ENCODE measurements around the gene SLC2A4RG.

Gene SLC2A4RG

DNA sequence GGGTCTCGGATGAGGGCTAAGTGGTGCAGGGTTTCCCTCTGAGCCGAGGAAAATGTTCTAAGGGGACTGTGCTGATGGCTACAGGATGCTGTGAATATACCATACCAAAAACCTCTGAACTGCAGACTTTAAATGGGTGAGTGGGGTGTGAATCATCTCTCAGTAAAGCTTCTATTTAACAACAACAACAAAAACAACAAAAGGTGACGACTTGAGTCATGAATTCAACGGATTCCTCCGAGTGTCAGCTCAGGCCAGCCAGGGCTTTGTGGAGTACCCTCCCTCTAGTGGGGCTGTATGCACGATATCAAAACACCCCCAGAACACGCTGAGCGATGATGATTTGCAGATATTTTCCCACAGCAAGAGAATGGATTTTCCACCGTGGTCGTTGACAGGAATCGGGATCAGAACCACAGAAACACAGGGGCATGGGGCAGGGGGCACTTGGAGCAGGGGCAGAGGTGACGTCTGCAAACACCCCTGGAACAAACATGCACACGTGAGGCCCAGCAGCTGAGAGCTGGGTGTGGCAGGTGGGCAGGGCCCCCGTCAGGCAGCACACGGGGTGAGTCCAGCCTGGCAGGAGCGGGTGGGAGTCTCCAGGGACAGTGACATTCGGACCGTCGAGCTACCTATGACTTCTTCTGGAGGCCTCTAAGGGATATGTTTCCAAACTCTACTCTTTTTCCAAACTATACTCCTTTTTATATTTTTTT lies 38.6 kb downstream of the SLC2A4RG start:
- DNase-seq (ENCODE audit: low spot score): no peak

DNA sequence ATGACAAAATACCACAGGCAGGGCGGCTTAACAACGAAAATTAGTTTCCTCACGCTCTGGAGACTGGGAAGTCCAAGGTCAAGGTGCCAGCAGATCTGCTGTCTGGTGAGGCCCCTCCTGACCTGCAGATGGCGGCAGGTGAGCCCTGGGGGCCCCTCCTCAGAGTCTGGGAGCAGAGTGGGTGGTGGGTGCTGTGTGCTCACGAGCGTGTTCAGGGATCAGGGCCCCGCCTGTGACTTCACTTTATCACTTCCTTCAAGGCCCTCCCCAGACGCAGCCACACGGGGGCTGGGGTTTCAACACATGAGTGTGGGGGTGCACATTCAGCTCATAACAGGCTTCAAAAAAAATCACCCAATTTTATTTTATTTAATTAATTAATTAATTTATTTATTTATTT lies 39.3 kb downstream of the SLC2A4RG start:
- DNase-seq (ENCODE audit: low spot score): no peak

DNA sequence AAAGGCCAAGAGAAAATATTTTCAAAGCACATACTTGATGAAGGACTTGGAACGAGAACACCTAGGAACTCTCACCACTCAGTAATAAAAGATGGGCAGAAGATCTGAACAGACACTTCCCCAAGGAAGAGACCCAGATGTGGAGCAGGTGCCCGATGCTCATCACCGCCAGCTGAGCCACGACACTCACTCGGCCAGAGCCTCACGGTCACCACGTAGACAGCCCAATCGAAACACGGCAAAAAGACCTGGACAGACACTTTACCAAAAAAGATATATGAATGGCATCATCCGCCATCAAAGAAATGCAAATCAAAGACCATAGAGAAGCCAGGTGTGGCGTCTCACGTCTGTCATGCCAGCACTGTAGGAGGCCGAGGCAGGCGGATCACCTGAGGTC lies 41.6 kb downstream of the SLC2A4RG start:
- DNase-seq (ENCODE audit: low spot score): peak; percentile 4

DNA sequence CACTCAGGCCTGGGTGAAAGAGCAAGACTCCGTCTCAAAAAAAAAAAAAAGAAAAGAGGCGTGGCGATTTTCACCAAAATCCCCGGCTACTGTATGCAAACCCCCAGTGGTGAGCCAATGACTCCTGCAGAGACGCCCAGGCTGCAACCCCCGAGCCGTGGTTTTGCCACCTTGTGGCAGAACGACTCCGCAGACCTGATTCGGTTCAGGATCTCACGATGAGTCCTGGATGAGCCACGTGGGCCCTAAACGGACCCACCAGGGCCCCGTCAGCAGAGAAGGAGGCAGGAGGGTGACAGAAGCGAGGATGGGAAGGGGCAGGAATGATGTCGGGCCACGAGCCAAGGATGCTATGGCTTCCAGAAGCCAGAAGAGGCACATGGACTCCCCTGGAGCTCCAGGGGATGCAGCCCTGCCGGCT lies 42.5 kb downstream of the SLC2A4RG start:
- DNase-seq (ENCODE audit: low spot score): peak; percentile 62

DNA sequence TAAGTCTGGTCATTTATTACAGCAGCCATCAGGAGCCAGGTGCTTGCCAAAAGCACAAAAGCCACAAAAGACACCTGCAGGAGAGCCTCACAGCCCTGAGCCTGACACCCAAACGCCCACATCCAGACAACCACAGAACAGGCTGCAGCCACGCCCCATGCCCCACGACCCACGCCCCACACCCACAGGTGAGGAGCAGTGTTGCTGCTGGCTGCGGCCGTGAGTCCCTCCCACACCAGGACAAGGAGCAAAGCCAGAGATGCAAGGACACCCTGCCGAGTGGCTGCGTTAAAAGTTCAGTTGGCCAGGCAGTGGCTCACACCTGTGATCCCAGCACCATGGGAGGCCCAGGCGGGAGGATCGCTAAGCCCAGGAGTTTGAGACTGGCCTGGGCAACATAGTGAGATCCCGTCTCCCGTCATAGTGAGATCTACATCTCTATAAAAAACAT lies 43.0 kb downstream of the SLC2A4RG start:
- DNase-seq (ENCODE audit: low spot score): no peak

DNA sequence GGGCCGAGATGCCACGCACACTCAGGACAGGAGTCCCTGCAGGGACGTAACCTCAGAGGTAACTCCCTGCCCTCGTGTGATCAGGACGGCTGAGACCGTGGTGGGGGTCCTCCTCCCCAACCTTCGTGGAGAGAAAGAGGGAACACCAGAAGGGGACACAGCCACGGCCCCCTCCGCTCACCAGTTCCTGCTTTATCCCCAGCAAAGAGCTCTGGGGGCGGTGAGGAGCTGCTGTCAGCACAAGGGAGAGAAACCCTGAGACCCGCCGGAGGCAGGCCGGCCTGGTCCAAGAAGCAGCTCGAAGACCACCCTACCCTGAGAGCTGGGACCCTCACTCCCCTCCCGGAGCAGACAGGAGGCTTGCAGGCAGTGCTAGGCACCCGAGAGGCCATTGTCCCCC lies 44.4 kb downstream of the SLC2A4RG start:
- peak; percentile 14 for DNase-seq (ENCODE audit: low spot score)

DNA sequence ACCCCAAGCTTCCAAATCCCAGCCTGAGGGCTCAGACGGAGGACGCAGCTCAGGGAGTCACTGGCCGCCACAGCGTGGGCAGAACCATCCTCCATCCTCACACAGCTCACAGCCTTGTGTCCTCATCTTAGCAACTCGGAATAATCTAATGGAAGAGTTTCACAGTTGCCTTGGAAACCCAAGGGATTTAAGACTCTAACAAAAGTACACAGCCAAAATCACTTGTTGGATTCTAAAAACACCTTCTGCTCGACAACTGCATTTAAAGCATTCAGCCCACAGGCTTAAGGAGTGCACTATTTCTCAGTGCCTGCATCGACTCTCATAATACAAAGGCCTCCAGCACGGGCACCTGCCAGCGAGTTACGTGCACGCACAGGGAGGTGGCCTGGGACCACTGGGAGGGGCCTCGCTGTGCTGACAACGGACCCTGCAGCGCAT lies 46.1 kb downstream of the SLC2A4RG start:
- DNase-seq (ENCODE audit: low spot score): peak; percentile 8

DNA sequence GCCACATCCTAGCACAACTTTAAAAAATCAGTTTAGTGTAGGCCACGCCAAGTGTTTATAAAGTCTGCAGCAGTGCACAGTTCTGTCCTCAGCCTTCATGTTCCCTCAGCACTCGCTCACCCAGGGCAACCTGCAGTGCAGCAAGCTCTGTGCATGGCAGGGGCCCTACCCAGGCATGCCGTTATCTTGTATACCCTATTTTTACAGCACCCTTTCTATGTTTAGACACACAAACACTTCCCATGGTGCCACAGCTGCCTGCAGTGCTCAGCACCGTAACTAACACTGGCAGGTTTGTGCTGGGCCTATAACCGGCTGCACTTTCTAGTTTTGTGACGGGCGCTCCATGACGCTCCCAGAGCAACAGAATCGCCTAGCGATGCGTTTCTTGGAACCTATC lies 47.7 kb downstream of the SLC2A4RG start:
- DNase-seq (ENCODE audit: low spot score): no peak

DNA sequence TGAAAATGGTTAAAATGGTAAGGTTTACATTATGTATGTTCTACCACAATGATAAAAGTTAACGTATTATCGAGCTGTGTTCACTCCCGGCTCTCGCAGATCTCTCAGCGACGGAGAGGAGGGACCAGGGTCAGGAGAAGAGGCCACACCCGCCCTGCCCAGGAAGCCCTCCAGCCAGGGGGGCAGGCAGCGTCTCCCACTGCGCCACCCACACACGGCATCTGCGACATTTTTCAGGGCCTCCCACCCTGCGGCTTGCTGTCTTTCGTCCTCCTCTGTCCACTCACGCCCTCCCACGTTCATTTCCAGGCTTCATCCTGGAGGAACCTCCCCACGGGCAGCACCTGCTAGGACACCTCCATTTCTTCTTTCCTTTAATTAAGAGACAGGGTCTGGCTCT lies 48.2 kb downstream of the SLC2A4RG start:
- DNase-seq (ENCODE audit: low spot score): no peak

DNA sequence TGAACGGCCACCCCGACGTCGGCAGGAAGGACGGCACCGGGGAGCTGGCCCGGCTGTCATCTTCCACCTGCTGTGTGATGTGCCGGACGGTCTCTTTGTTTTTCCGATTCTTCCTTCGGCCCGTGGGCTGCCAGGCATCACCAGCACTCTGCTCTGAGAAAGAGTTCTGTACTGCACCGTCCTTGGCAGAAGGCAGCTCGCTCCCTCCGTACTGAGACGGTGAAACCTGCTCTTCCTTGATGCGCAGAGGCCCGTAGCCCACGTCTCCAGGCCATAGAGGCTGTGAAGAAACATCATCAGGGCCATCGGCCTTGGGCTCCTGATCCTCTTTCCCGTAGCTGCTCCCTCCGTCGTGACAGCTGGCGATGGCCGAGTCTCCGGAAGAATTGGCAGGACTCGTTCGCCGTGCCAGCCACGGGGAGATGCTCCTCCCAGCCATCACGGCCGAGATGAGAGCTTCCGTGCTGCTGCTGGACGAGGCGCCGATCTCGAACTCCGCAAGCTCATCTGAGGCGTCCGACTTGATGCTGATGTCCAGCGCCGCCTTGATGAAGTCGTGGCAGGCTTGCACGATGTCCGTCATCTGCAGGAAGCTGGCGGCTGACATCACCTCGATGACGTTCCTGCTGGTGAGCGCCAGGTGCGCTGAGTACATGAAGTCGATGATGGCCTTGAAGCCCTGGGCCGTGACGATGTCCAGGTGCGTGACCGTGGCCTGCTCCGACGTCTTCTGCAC lies 50.4 kb downstream of the SLC2A4RG start:
- no peak for DNase-seq (ENCODE audit: low spot score)

DNA sequence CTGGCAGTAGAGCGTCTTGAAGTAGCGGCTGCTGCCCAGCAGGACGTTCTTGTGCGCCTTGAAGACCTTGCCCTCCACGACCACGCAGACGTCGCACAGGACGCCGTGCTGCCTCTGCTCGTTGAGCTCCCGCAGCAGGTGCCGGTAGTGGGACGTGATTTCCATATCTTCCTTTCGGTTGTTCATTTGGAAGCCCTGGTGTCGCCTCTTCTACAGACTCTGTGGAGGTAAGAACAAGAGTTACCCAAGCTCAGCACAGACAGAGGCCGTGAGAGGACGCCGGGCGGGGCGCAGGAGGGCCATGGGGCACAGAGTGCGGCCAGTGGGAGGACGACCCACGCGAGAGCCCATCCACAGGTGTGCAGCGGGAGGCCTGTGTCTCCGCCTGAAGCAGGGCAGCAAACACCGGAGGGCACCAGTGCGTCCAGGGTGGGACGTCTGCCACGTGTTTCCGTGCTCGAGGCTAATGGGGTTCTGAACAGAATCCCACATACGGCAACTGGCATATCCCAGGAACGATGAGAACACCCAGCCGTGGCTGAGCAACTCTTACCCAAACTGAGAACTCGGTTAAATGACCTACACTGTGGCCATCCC lies 51.1 kb downstream of the SLC2A4RG start:
- DNase-seq (ENCODE audit: low spot score): no peak

DNA sequence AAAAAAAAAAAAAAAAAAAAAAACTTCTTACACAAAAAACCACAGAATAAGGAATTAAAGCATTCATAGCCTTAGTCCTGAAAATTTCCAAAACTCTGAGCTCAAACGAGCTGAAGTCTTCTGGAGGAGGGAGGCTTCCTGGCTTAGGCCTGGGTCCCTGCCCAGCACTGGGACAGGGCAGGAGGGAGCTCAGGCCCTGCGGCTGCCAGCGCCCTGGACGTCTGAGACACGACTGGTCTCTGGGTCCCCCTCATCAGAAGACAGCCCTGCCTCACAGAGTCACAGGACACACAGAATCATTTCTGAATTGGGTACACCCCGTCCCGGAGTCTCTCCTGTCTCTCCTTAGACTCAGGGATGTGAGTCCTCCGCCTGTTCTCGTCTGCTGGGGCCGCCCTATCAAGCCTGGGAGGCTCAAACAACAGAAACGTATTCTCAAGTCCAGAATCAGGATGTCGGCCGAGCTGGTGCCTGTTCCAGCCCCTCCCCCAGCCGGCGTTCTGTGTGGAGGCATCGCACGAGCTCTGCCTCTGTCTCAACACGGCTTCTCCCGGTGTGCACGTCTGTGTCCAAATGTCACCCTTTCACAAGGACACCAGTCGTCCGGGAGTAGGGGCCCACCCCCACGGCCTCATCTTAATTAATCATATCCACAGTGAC lies 52.1 kb downstream of the SLC2A4RG start:
- no peak for DNase-seq (ENCODE audit: low spot score)

DNA sequence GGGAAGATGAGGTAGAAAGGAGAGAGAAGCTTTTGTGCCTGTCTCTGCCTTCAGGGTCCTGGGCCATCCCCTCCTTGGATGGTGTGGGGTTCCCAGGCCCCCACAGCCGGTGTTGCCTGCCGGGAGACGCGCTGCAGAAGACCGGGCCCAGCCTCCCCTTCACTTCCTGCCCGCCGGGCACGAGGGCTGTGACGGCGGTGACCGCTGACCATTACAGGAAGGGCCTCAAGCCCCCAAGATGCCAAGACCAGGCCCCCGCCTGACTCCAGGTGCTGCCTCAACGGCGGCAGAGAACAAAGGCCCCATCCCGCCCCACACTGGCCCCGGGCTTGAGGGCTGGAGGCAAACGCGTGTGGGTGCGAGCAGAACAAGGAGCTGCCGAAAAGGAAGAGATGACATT lies 53.3 kb downstream of the SLC2A4RG start:
- no peak for DNase-seq (ENCODE audit: low spot score)
